PFSK-1 (cell line): Measurements from ENCODE around the gene ARL15.

Experiments used
- FOXP2 ChIP-seq: optimal IDR thresholded peaks from 2 replicates; pipeline ENCODE3; 2011; ENCODE audit warnings: borderline replicate concordance, control low read depth, inconsistent platforms; ENCODE audit not compliant: insufficient read depth; ENCODE audit errors: extremely low read length, extremely low read depth
- POLR2AphosphoS5 ChIP-seq: IDR thresholded peaks from 2 replicates; pipeline ENCODE4 v1.6.1; 2012; ENCODE audit warnings: low read depth, mild to moderate bottlenecking, control low read depth, low read length, moderate library complexity
- REST ChIP-seq, 2 experiments: IDR thresholded peaks; 2 replicates each; pipeline versions ENCODE4 v1.6.1 to v1.8.0; 2011 to 2012; ENCODE audit warnings: low read depth in 2 of 2, low read length in 2 of 2, control low read depth in 1 of 2, inconsistent platforms in 1 of 2, mild to moderate bottlenecking in 1 of 2, moderate library complexity in 1 of 2; ENCODE audit not compliant: insufficient read depth in 1 of 2
- SIN3A ChIP-seq: IDR thresholded peaks from 2 replicates; pipeline ENCODE4 v1.6.1; 2012; ENCODE audit warnings: mild to moderate bottlenecking, low read length, moderate library complexity, borderline replicate concordance; ENCODE audit not compliant: insufficient read depth
- TAF1 ChIP-seq: IDR thresholded peaks from 2 replicates; pipeline ENCODE4 v1.6.1; 2012; ENCODE audit warnings: low read length, control low read depth, borderline replicate concordance; ENCODE audit not compliant: insufficient read depth

The ARL15 gene

GRCh38 chr5:53991942-53992341 is 318.4 kb downstream of the ARL15 start:
- TF ChIP-seq REST (IDR thresholded peaks at IDR 0.05; ENCODE audit: insufficient read depth in 1 of 2, low read depth in 2 of 2, low read length in 2 of 2) (no peak), POLR2AphosphoS5 (no peak), FOXP2 (no peak), SIN3A (no peak), TAF1 (no peak)

DNA sequence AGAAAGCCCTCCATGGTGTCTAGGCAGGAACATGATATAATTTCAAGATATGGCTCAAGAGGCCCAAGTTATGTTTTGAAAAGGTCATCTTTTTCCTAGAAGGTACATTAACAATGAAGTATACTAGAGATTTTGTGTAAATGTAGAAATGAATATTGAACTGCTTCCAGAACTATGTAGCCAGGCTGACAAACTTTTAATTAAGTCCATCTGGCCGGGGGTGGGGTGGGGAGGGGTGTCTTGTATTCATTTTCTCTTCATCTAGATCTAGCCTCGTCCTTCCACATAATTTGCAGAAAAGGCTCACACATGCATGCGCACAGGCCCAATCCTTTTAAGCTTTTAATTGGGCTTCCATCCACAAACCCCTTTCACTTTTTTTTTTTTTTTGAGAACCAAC is 323.3 kb downstream of the ARL15 start:
- no peak for TF ChIP-seq REST (IDR thresholded peaks at IDR 0.05; ENCODE audit: insufficient read depth in 1 of 2, low read depth in 2 of 2, low read length in 2 of 2)
- no peak for TF ChIP-seq POLR2AphosphoS5
- TF ChIP-seq FOXP2, result no peak
- no peak for TF ChIP-seq SIN3A
- TF ChIP-seq TAF1, result no peak

DNA sequence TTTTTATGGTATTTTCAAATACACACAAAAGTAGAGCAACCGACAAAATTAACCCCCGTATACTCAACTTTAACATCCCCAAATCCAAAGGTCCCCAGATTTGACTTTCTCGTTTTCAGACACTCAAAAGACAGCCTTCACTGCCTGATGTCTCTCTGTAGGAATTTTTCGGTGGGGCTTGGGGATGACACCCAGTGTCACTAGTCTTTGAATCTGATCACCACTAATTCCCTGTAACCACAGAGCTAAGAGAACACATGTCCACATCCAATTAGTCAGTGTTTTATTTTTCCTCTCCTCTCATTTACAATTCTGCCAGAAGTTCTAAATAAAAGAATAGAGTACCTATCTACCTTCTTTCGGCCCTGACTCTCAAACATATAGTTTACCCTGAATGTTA is 324.6 kb downstream of the ARL15 start:
- TF ChIP-seq FOXP2 (no peak), REST (IDR thresholded peaks at IDR 0.05; ENCODE audit: insufficient read depth in 1 of 2, low read depth in 2 of 2, low read length in 2 of 2) (no peak)

- TF ChIP-seq SIN3A, result no peak
- TF ChIP-seq POLR2AphosphoS5, result no peak
- no peak for TF ChIP-seq TAF1
- no peak for TF ChIP-seq FOXP2
Observed at GRCh38 chr5:53984971-53985370, 325.4 kb downstream of the ARL15 start.

DNA sequence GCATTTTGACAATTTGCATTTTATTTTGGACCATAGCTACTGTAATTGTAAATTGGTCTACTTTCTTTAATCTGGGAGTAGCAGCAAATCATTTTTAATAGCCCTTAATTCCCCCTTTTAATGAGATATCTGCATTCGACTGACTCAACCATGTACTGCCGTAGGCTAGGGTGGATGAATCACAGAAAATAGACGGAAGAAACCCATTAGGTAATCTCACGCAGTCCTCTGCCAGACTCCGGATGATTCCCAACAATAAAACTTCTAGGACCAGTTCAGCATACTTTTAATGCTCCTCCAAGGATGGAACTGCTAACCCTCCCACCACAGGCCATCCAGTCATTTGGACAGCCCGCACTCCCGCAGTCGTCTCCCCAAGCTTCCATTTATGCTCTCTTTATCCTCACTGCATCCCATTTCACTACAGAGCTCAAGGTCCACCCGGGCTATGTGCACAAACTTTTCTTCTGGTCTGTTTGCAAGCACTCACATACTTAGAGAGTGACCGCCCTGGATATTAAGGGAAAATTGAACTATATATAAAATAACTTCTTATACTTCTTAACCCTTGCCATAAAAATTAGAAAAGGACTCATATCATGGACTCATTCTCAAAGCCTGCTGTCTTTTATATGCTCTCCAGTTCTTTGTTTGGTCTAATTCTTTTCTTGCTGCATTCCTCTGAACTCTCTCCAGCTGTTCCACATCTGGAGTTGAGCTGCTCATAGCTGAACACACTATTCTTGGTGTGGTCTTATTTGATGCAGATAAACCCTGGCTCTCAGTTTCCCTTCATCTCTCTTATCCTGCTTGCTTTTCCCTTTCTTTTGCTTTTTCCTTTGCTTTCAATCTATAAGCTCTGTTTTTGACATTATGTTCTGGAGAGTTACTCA is 326.6 kb downstream of the ARL15 start:
- TF ChIP-seq FOXP2, result no peak
- no peak for TF ChIP-seq TAF1
- TF ChIP-seq REST (IDR thresholded peaks at IDR 0.05; ENCODE audit: insufficient read depth in 1 of 2, low read depth in 2 of 2, low read length in 2 of 2), result no peak
- TF ChIP-seq SIN3A, result no peak
- no peak for TF ChIP-seq POLR2AphosphoS5
